Measurements from ENCODE around the gene SHANK1. TPM values are rescaled to one million over a fixed set of nuclear protein-coding genes. Genes with fewer than 3 reads are reported as not detected.

Gene SHANK1
- total RNA-seq, 6 experiments from 2014 or later = 0.07 to 0.62 (median 0.25) TPM; not detected in 2

DNA sequence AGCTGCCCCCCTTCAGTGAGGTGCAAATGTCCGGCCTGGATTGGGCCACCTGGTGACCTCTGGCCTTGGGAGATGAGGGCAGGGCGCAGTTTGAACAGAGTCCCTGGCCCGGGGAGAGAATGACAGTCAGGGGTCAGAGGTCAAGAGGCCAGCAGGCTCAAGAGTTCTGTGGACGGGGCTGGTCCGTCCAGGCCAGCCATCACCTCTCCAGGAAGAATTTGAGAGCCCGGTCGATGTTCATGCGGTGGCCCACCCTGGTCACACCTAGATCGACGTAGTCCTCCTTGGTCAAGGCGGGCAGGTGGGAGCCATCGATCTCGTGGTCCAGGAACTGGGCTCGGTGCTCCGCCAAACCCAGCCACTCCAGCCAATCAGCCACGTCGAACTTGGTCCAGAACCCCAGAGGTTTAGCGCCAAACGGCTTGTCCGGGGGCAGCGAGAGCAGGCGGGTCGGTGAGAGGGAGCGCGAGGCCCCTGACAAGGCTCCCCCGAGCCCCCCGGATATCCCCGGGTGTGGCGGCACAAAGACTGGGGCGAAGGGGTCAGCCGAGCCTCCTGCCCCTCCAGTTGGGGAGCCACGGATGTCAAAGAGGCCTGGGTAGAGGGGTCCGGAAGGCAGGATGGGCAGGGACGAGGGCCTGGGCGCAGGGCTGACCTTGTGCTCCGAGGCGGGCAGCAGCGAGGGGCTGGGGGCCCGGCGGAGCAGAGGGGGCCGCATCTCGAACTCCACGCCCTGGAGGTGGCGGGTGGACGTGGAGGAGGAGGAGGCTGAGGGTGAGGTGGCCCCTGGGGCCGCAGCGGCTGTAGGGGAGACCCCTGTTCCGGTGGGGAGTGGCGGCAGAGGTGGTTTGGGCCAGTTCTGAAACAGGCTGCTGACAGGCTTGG is 57.6 kb downstream of the SHANK1 start:
- DNase-seq = no peak
- no peak overlapping the region for H3K27ac ChIP-seq
- no peak overlapping the region for H3K4me3 ChIP-seq
- 43% methylated on average over 14 of the region's 49 CpGs for WGBS (ENCODE audit: insufficient coverage, low coverage, low lambda C conversion rate, missing lambda C conversion rate)
- no peaks in the 10 kb centered on the region for H3K36me3 ChIP-seq
- intact Hi-C loops (cut with DNase I) = no loop called here
- peaks cover 0 to 8% (median 0%) of the 10 kb centered on the region in 4 donors for H3K4me1 ChIP-seq
- H3K27me3 ChIP-seq = peaks cover 7 to 16% of the 10 kb centered on the region in 2 donors
- ATAC-seq = no peak
- TF ChIP-seq, protein P1, sequence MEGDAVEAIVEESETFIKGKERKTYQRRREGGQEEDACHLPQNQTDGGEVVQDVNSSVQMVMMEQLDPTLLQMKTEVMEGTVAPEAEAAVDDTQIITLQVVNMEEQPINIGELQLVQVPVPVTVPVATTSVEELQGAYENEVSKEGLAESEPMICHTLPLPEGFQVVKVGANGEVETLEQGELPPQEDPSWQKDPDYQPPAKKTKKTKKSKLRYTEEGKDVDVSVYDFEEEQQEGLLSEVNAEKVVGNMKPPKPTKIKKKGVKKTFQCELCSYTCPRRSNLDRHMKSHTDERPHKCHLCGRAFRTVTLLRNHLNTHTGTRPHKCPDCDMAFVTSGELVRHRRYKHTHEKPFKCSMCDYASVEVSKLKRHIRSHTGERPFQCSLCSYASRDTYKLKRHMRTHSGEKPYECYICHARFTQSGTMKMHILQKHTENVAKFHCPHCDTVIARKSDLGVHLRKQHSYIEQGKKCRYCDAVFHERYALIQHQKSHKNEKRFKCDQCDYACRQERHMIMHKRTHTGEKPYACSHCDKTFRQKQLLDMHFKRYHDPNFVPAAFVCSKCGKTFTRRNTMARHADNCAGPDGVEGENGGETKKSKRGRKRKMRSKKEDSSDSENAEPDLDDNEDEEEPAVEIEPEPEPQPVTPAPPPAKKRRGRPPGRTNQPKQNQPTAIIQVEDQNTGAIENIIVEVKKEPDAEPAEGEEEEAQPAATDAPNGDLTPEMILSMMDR (IDR thresholded peaks at IDR 0.05) = no peak
- no peaks in the 10 kb centered on the region for H3K9me3 ChIP-seq

DNA sequence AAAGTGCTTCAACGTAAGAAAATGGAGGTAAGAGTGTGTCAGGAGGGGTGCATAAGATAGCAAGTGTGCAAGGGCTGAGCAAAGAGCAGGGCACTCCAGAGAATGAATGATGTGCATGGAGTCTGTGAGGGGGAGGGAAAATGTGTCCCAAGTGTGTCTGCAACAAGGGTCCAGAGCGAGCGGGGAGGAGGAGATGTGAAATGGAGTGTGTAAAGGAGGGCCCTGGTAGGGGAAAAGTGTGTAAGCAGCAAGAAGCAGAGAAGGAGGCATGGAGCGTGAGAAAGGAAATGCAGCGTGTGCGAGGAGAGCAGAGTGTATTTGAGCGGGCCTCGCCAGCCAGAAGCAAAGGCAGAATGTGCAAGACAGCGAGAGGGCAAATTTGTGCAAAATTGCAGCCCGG is 58.6 kb downstream of the SHANK1 start:
- peaks cover 0 to 8% (median 0%) of the 10 kb centered on the region in 4 donors for H3K4me1 ChIP-seq
- H3K9me3 ChIP-seq = no peaks in the 10 kb centered on the region
- no peak for ATAC-seq
- intact Hi-C loops (cut with DNase I) = no loop called here
- peaks cover under 1 to 11% of the 10 kb centered on the region in 2 donors for H3K27me3 ChIP-seq
- WGBS (ENCODE audit: insufficient coverage, low coverage, low lambda C conversion rate, missing lambda C conversion rate) = 78% methylated on average over 9 of the region's 10 CpGs
- no peak overlapping the region for H3K27ac ChIP-seq
- no peak for DNase-seq
- no peak overlapping the region for H3K4me3 ChIP-seq
- no peak for TF ChIP-seq POLR2A (IDR thresholded peaks at IDR 0.05)
- TF ChIP-seq, protein P1 (IDR thresholded peaks at IDR 0.05) = no peak
- no peaks in the 10 kb centered on the region for H3K36me3 ChIP-seq

DNA sequence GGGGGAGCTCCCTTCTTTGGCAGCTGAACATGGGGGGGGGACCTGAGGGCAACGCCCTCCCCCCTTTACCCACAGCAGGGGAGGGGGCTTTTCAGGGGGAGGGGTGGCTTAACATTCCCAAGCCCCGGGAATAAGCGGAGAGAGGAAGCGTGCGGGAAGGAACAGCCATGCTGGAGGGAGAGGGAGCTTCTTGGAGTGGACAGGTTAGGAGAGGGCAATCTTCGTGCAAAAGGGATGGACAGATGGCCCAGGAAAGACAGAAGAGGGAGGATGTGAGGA is 59.6 kb downstream of the SHANK1 start:
- TF ChIP-seq POLR2A (IDR thresholded peaks at IDR 0.05) = no peak
- TF ChIP-seq, protein P1 (IDR thresholded peaks at IDR 0.05) = no peak
- ATAC-seq (no peak), DNase-seq (no peak)
- WGBS (ENCODE audit: insufficient coverage, low coverage, low lambda C conversion rate, missing lambda C conversion rate) = 22% methylated on average over 6 of the region's 6 CpGs
- H3K4me1 ChIP-seq = peaks cover 0 to 8% (median 0%) of the 10 kb centered on the region in 4 donors
- intact Hi-C loops (cut with DNase I) = no loop called here
- no peaks in the 10 kb centered on the region for H3K9me3 ChIP-seq
- H3K4me3 ChIP-seq = no peak overlapping the region
- no peaks in the 10 kb centered on the region for H3K36me3 ChIP-seq
- no peak overlapping the region for H3K27ac ChIP-seq
- H3K27me3 ChIP-seq = peaks cover 0 to 11% of the 10 kb centered on the region in 2 donors

DNA sequence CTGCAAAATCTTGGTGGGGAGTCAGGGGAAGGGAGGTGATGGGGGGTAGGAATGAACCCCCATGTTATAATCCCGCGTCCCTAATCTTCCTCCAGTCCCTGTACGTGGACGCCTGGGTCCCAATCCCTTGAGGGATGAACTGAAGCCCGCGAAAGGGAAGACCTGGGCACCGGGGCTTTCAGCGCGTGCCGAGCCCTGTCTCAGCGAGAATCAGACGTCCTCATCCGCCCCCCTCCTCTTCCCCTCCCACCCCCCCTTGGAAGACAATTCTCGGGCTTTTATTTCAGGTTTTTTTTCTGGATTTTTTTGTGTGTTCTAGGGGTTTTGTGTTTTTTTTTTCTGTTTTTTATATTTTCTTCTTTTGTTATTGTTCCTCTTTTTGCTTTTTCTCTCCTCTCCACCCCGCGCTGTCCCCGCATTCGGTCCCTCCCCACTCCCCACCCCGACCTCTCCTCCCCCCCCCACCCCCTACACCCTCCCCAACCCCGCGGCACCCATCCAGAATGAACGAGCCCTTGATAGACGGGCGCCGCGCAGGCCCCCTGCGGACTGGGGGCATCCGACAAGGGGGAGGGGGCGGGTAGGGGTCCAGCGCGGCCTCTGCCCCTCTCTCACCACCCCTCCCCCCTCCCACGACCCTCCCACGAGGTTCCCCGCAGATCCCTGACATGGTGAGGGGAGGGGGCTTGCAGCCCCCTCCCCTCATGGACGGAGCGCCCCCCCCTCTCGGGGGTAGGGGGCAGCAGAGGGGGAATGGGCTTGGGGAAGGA is 60.1 kb downstream of the SHANK1 start:
- Histone ChIP-seq H3K27me3 (peaks cover 0 to 11% of the 10 kb centered on the region in 2 donors), H3K27ac (no peak overlapping the region), H3K4me1 (peaks cover 0 to 8% (median 0%) of the 10 kb centered on the region in 4 donors), H3K9me3 (no peaks in the 10 kb centered on the region), H3K4me3 (no peak overlapping the region), H3K36me3 (no peaks in the 10 kb centered on the region)
- no peak for TF ChIP-seq POLR2A (IDR thresholded peaks at IDR 0.05)
- TF ChIP-seq, protein P1 (IDR thresholded peaks at IDR 0.05) = no peak
- DNase-seq (no peak), ATAC-seq (no peak)
- intact Hi-C loops (cut with DNase I) = no loop called here
- 1% methylated on average over 24 of the region's 37 CpGs for WGBS (ENCODE audit: insufficient coverage, low coverage, low lambda C conversion rate, missing lambda C conversion rate)
